K562 (cell line): ENCODE data around the gene FRRS1L. TPM values are rescaled to one million over a fixed set of nuclear protein-coding genes. Genes with fewer than 3 reads are reported as not detected.

Experiments used
- CEBPG ChIP-seq, 3 experiments: fragments of 200-800 bp in 1 of 3; sonication (Bioruptor generic) in 1 of 3; sonication (generic) in 1 of 3; formaldehyde crosslinking in 1 of 3; IDR thresholded peaks in 2 of 3; conservative IDR thresholded peaks in 1 of 3; 2 replicates each; pipeline versions ENCODE4 v1.6.1 to v1.8.0; 2016 to 2022; ENCODE audit warnings: missing compliant biosample characterization in 2 of 3, missing genetic modification characterization in 2 of 3, mild to moderate bottlenecking in 1 of 3, missing genetic modification reagents in 1 of 3
- CREB1 ChIP-seq, 2 experiments: sonication (generic) in 1 of 2; formaldehyde crosslinking in 1 of 2; IDR thresholded peaks; 2 replicates each; pipeline versions ENCODE4 v1.6.1 to v1.8.0; 2012 to 2022; ENCODE audit warnings: inconsistent platforms in 1 of 2, mild to moderate bottlenecking in 1 of 2, missing genetic modification reagents in 1 of 2, moderate library complexity in 1 of 2
- FIP1L1 ChIP-seq: fragments of 200-400 bp; formaldehyde crosslinking; IDR thresholded peaks from 2 replicates; pipeline ENCODE4 v1.6.1; 2018; ENCODE audit warnings: mild to moderate bottlenecking, low read depth, low read length; ENCODE audit not compliant: poor library complexity, severe bottlenecking
- FOXA3 ChIP-seq, 2 experiments: fragments of 450-650 bp in 1 of 2; sonication (generic) in 1 of 2; formaldehyde crosslinking; IDR thresholded peaks in 1 of 2; conservative IDR thresholded peaks in 1 of 2; 2 replicates each; pipeline versions ENCODE4 v1.4.0 to v1.8.0; 2020 to 2022; ENCODE audit warnings: mild to moderate bottlenecking in 2 of 2, missing genetic modification reagents in 1 of 2
- KDM5B ChIP-seq: fragments of 200-600 bp; sonication (generic); IDR thresholded peaks from 2 replicates; pipeline ENCODE4 v1.6.1; 2012; ENCODE audit warnings: low read depth, mild to moderate bottlenecking, moderate library complexity, low read length, control low read depth, inconsistent platforms; ENCODE audit not compliant: insufficient replicate concordance
- MAZ ChIP-seq, 2 experiments: fragments of 450-650 bp in 1 of 2; sonication (generic) in 1 of 2; formaldehyde crosslinking; IDR thresholded peaks in 1 of 2; conservative IDR thresholded peaks in 1 of 2; 2 replicates each; pipeline versions ENCODE4 v1.4.0 to v1.5.0; 2020; ENCODE audit warnings: mild to moderate bottlenecking in 1 of 2, missing genetic modification reagents in 1 of 2
- NFXL1 ChIP-seq: fragments of 450-650 bp; formaldehyde crosslinking; IDR thresholded peaks from 2 replicates; pipeline ENCODE4 v1.4.0; 2021; ENCODE audit warnings: mild to moderate bottlenecking
- SAFB ChIP-seq: fragments of 200-400 bp; formaldehyde crosslinking; IDR thresholded peaks from 2 replicates; pipeline ENCODE4 v1.6.1; 2017; ENCODE audit warnings: low read depth, low read length, borderline replicate concordance
- SMARCB1 ChIP-seq: IDR thresholded peaks from 2 replicates; pipeline ENCODE4 v1.6.1; 2011; ENCODE audit warnings: improper control_type of control experiment, low read depth; ENCODE audit not compliant: insufficient read length
- SRSF7 ChIP-seq: fragments of 200-400 bp; formaldehyde crosslinking; optimal IDR thresholded peaks from 2 replicates; pipeline ENCODE3; 2017; ENCODE audit warnings: mild to moderate bottlenecking, low read depth, low read length
- SRSF9 ChIP-seq: fragments of 200-400 bp; formaldehyde crosslinking; IDR thresholded peaks from 2 replicates; pipeline ENCODE4 v1.6.1; 2017; ENCODE audit warnings: low read depth, low read length, borderline replicate concordance
- TCFL5 ChIP-seq: fragments of 250-450 bp; sonication (Bioruptor Pico); conservative IDR thresholded peaks from 2 replicates; pipeline ENCODE4 v1.6.1; 2021; ENCODE audit warnings: mild to moderate bottlenecking, moderate library complexity, matching md5 sums
- VEZF1 ChIP-seq: fragments of 200-800 bp; sonication (Bioruptor generic); IDR thresholded peaks from 2 replicates; pipeline ENCODE4 v1.6.1; 2017; ENCODE audit warnings: missing genetic modification characterization, missing compliant biosample characterization
- ZBTB9 ChIP-seq: fragments of 450-650 bp; formaldehyde crosslinking; IDR thresholded peaks from 2 replicates; pipeline ENCODE4 v1.4.0; 2020; ENCODE audit warnings: mild to moderate bottlenecking, moderate library complexity
- polyA plus RNA-seq, 8 experiments: library from polyadenylated mRNA; depleted of rRNA in 4 of 8; stranded (reverse) in 5 of 8; unstranded in 3 of 8; fragments of >200 nt; fragmentation: Nextera tagmentation in 2 of 8; fragmentation: Illumina TruSeq in 1 of 8; extraction: Ambion mirVana in 2 of 8; extraction: Trizol in 1 of 8; gene quantifications; 2 replicates each; pipeline versions ENCODE4 v1.2.1 to v1.2.3, GENCODE V29; 2011 to 2014; ENCODE audit warnings: inconsistent platforms in 1 of 8, missing spikeins in 1 of 8
- total RNA-seq, 7 experiments: library from RNA; depleted of rRNA in 6 of 7; stranded (reverse); fragments of >200 nt in 6 of 7; fragmentation: Illumina TruSeq in 2 of 7; extraction: Trizol in 2 of 7; gene quantifications; 2 replicates each; pipeline versions ENCODE4 v1.2.1 to v1.2.3, GENCODE V29; 2011 to 2021; ENCODE audit warnings: low replicate concordance in 1 of 7

FRRS1L gene
- total and polyA plus RNA-seq, 9 of the 15 experiments (the other 6 are each of a cell fraction or from before 2014, with no cell fraction given) = under 0.01 to 0.04 (median 0.03) TPM; not detected in 5

GRCh38 chr9:109118808-109119438 is 48.1 kb downstream of the FRRS1L start (continued):
- TF ChIP-seq FOXA3 (CRISPR knock-in tag; conservative IDR thresholded peaks at IDR 0.05 in 1 of 2, IDR thresholded peaks at IDR 0.05 in 1 of 2) (no peak), SAFB (no peak), SRSF7 (no peak), CREB1 (IDR thresholded peaks at IDR 0.05) (no peak), CREB1 (CRISPR knock-in tag; IDR thresholded peaks at IDR 0.05) (peak; percentile 57; the same call in 1 of the 2 replicates), SRSF9 (no peak), ZBTB9 (CRISPR knock-in tag) (no peak), MAZ (CRISPR knock-in tag; conservative IDR thresholded peaks at IDR 0.05 in 1 of 2, IDR thresholded peaks at IDR 0.05 in 1 of 2) (peak in 1 of 2 experiments; percentile 48; a peak in 2 of 4 replicates), TCFL5 (CRISPR knock-in tag) (no peak), SMARCB1 (no peak), FIP1L1 (no peak), NFXL1 (no peak), KDM5B (peak; percentile 30), CEBPG (CRISPR knock-in tag; IDR thresholded peaks at IDR 0.05) (no peak), CEBPG (tag; conservative IDR thresholded peaks at IDR 0.05 in 1 of 2, IDR thresholded peaks at IDR 0.05 in 1 of 2) (no peak), VEZF1 (peak; percentile 17; the same call in 1 of the 2 replicates)
